Calu3 (cell line): ENCODE data around the gene UQCC3. TPM values are rescaled to one million over a fixed set of nuclear protein-coding genes. Genes with fewer than 3 reads are reported as not detected.
A peak's percentile ranks its signal among the peaks of the same experiment; 100 is the strongest.

Experiments used
- BruUV-seq: library from RNA; stranded (reverse); fragments of 400-500 nt; replicated peaks from 2 replicates; lab custom pipeline; 2021; lab: Mats Ljungman, UMichigan
- CTCF ChIA-PET: fragments of 300-600 bp; sonication (Branson Sonifier 250); formaldehyde crosslinking; loops from one replicate; lab custom pipeline; 2022; ENCODE audit warnings: antibody characterized with exemption; lab: Charles Lee
- DNase-seq: peaks from one replicate; pipeline ENCODE4 v3.0.0; 2022
- H3K27ac Mint-ChIP-seq: one replicate; pipeline ENCODE4 v1.8.0; 2022; ENCODE audit warnings: mixed read lengths; ENCODE audit not compliant: unreplicated experiment
- H3K27me3 Mint-ChIP-seq: one replicate; pipeline ENCODE4 v1.8.0; 2022; ENCODE audit warnings: mixed read lengths; ENCODE audit not compliant: unreplicated experiment
- H3K36me3 Mint-ChIP-seq: one replicate; pipeline ENCODE4 v1.8.0; 2022; ENCODE audit warnings: mild to moderate bottlenecking, moderate library complexity, mixed read lengths; ENCODE audit not compliant: insufficient read depth, unreplicated experiment
- H3K4me1 Mint-ChIP-seq: one replicate; pipeline ENCODE4 v1.8.0; 2022; ENCODE audit warnings: mild to moderate bottlenecking, low read depth, mixed read lengths; ENCODE audit not compliant: unreplicated experiment
- H3K4me3 Mint-ChIP-seq: one replicate; pipeline ENCODE4 v1.8.0; 2022; ENCODE audit warnings: mild to moderate bottlenecking, low read depth, moderate library complexity, mixed read lengths; ENCODE audit not compliant: unreplicated experiment
- H3K9me3 Mint-ChIP-seq: one replicate; pipeline ENCODE4 v1.8.0; 2022; ENCODE audit warnings: low read depth, mixed read lengths; ENCODE audit not compliant: unreplicated experiment
- intact Hi-C: fragments of 100-400 bp; cut with micrococcal nuclease; formaldehyde crosslinking; loops from one replicate; pipeline ENCODE4 v1.10.0; 2022; ENCODE audit not compliant: unreplicated experiment
- total RNA-seq: library from RNA; stranded (reverse); gene quantifications from 2 replicates; pipeline ENCODE4 v1.2.3, GENCODE V29; 2022
- TF ChIP-seq, protein P1 (sequence below): fragments of 200-600 bp; IDR thresholded peaks from one replicate; pipeline ENCODE4 v1.8.0; 2022; ENCODE audit warnings: antibody characterized with exemption; ENCODE audit not compliant: unreplicated experiment

UQCC3 gene
- total RNA-seq, 1 experiment from 2014 or later: 11.4 TPM

DNA sequence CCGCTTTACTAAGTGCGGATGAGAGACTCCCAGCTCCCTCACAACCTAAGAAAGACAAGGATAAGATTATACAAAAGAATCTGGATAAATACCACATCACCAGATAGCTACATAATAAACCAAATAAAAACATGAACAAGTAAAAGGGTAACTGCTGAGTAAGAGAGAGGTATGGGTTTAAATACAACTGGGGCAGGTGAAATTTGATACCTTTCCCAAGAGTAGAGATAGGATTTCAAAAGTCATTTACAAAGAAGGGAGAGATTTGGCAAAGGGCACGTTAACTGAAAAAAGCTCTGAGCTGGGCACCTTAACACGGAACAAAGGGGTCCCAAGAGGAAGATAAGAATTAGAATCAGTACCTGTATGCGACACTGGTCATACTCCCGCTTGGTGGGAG, 5.7 kb downstream of the UQCC3 start:
- peaks cover 73% of the 10 kb centered on the region for H3K36me3 Mint-ChIP-seq
- no peak for DNase-seq
- peaks cover 24% of the 10 kb centered on the region for H3K4me1 Mint-ChIP-seq
- TF ChIP-seq, protein P1, sequence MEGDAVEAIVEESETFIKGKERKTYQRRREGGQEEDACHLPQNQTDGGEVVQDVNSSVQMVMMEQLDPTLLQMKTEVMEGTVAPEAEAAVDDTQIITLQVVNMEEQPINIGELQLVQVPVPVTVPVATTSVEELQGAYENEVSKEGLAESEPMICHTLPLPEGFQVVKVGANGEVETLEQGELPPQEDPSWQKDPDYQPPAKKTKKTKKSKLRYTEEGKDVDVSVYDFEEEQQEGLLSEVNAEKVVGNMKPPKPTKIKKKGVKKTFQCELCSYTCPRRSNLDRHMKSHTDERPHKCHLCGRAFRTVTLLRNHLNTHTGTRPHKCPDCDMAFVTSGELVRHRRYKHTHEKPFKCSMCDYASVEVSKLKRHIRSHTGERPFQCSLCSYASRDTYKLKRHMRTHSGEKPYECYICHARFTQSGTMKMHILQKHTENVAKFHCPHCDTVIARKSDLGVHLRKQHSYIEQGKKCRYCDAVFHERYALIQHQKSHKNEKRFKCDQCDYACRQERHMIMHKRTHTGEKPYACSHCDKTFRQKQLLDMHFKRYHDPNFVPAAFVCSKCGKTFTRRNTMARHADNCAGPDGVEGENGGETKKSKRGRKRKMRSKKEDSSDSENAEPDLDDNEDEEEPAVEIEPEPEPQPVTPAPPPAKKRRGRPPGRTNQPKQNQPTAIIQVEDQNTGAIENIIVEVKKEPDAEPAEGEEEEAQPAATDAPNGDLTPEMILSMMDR: no peak
- intact Hi-C loops: no loop called here
- no peaks in the 10 kb centered on the region for H3K27me3 Mint-ChIP-seq
- no peak overlapping the region for H3K27ac Mint-ChIP-seq
- CTCF ChIA-PET: no interaction called here
- H3K4me3 Mint-ChIP-seq: peak overlapping the region; percentile 86
- BruUV-seq: no TSS peak
- no peaks in the 10 kb centered on the region for H3K9me3 Mint-ChIP-seq

DNA sequence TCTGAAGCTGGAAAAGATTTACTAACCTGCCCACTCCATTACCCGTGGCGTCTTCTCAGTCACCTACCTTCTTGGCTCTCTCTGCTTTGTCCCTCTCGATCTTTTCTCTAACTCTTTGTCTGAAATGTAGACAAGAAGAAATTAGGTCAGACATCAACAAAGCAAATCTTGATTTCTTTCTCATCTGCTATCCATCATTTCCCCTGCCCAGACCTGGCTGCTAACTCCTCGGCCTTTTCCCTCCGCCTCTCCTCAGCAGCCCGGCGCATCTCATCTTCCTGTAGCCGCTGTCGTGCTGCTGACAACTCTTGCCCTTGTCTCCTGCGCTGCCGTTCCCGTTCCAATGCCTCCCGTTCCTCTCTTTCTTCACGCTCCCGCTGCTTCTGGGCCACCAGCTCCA, 6.2 kb downstream of the UQCC3 start:
- Mint-ChIP-seq H3K9me3 (no peaks in the 10 kb centered on the region), H3K27me3 (no peaks in the 10 kb centered on the region), H3K27ac (peak overlapping the region; percentile 17), H3K36me3 (peaks cover 67% of the 10 kb centered on the region), H3K4me3 (peak overlapping the region; percentile 86), H3K4me1 (peaks cover 24% of the 10 kb centered on the region)
- no peak for DNase-seq
- CTCF ChIA-PET: no interaction called here
- intact Hi-C loops: no loop called here
- TF ChIP-seq, protein P1: no peak
- BruUV-seq: no TSS peak

DNA sequence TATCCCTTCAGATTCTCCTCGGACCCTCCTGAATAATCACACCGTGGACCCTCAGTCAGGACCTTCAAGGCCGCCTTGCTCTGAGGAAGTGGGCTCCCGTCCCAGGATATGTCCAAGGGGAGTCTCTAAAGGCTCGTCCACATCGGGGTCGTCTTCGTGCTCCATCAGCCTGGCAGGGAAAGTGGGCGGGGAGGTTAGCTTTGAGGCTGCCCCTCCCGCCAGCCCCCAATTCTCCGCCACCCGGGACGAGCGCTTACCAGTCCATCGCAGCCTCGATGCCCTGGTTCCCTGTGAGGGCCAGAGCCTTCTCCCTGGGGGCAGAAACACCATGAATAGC, 6.9 kb downstream of the UQCC3 start:
- Mint-ChIP-seq H3K4me3 (peak overlapping the region; percentile 86), H3K9me3 (no peaks in the 10 kb centered on the region), H3K27me3 (no peaks in the 10 kb centered on the region), H3K27ac (peak overlapping the region; percentile 84), H3K4me1 (peaks cover 24% of the 10 kb centered on the region), H3K36me3 (peaks cover 61% of the 10 kb centered on the region)
- TF ChIP-seq, protein P1: no peak
- no TSS peak for BruUV-seq
- no peak for DNase-seq
- CTCF ChIA-PET: no interaction called here
- intact Hi-C loops: no loop called here

DNA sequence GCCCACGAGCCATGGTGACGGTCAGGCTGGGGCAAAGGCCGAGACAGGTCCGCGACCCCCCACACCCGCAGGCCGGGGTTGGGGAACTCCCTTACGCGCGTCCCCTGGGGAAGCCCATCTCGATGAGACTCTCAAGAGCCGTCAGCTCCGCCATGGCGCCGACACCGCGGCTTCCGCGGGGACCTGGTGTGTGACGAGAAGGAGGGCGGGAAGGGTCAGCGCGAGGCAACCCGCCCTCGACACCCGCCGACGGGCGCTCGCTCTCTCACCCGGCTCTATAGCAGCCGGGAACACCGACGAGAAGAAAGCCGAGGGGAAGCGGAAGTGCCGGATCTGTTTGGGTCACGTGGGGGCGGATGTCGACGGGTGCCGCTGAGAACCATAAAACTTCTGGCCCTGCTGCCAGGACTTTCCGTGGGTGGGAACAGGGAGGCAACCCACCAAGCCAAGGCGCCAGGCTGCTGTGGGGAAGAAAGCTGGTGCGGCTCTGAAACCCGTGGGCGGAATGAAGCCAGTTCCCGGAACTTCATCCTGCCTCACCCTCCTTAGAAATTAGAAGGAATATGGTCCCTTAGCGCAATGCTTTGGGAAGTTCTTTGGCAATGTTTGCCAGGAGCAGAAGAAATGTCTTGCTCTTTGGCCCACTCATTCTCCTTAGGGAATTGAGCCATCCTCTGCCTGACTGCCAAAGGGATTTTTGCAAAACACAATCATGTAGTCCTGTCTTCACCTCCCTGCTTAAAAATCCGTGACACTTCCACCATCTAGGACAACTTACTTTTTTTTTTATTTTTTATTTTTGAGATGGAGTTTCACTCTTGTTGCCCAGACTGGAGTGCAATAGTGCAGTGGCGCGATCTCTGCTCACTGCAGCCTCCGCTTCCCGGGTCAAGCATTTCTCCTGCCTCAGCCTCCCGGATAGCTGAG, 7.6 kb downstream of the UQCC3 start, which contains the start of gene UBXN1:
Gene UBXN1, minus strand, starts transcription at position 304 of the 927 bp plus-strand sequence. Its CDS starts 150 bp downstream, at position 154.
- Mint-ChIP-seq H3K9me3 (no peaks in the 10 kb centered on the region), H3K4me1 (peaks cover 24% of the 10 kb centered on the region), H3K4me3 (peak within 1 kb of the TSS; percentile 86), H3K36me3 (peaks cover 54% of the 10 kb centered on the region), H3K27ac (peak within 1 kb of the TSS; percentile 84), H3K27me3 (no peaks in the 10 kb centered on the region)
- CTCF ChIA-PET: no interaction called here
- TF ChIP-seq, protein P1: no peak
- DNase-seq: peak; percentile 83
- BruUV-seq: TSS peak; percentile 29
- intact Hi-C loops: no loop called here
